Measurements from ENCODE around the gene PDE3B.

GRCh38 chr11:14650064-14650463 is 6.5 kb downstream of the PDE3B start:
- TF ChIP-seq CTCF (IDR thresholded peaks at IDR 0.05) (no peak), POLR2A (IDR thresholded peaks at IDR 0.05) (no peak)
